HepG2 (cell line): Measurements from ENCODE around the gene CLASP1. TPM values are rescaled to one million over a fixed set of nuclear protein-coding genes. Genes with fewer than 3 reads are reported as not detected.

Experiments used
- ATAC-seq: fragments of 200-7000 bp; cut with Tn5 transposase; 3 replicates; pipeline ENCODE4 v1.9.1; 2020; ENCODE audit warnings: mild to moderate bottlenecking, moderate library complexity
- BruUV-seq: library from RNA; stranded (reverse); fragments of 400-500 nt; replicated peaks from 2 replicates; lab custom pipeline; 2021; lab: Mats Ljungman, UMichigan
- CTCF ChIA-PET: fragments of 300-600 bp; formaldehyde crosslinking; extraction: SDS; loops from one replicate; lab custom pipeline; 2021; ENCODE audit warnings: low total read pairs, inconsistent platforms, low intra/inter-chr PET ratio; lab: Yijun Ruan, JAX
- POLR2A ChIA-PET: fragments of 350-600 bp; sonication (Branson Sonifier 250); formaldehyde crosslinking; loops from one replicate; lab custom pipeline; 2020; ENCODE audit warnings: antibody characterized with exemption, inconsistent platforms; lab: Yijun Ruan, JAX
- DNase-seq: peaks from one replicate; pipeline ENCODE4 v3.0.0-alpha.2; 2015; ENCODE audit warnings: low spot score
- FAIRE-seq: peaks from 3 replicates; lab custom pipeline; 2011; peaks lifted over from hg19 to GRCh38; lab: Jason Lieb, UNC
- H2AFZ ChIP-seq: one replicate; pipeline ENCODE4 v1.6.1; 2011; ENCODE audit warnings: low read length, inconsistent platforms
- H3K27ac ChIP-seq: fragments of 300-600 bp; 3 replicates; pipeline ENCODE4 v1.8.0; 2011; ENCODE audit warnings: mixed run types, mild to moderate bottlenecking, mixed read lengths, low read length, inconsistent platforms; ENCODE audit not compliant: insufficient read depth; ENCODE audit errors: extremely low read length
- H3K27me3 ChIP-seq, 2 experiments: fragments of 200-600 bp in 1 of 2; 2 replicates in 1 of 2; 3 replicates in 1 of 2; pipeline versions ENCODE4 v1.6.0 to v1.8.0; 2011; ENCODE audit warnings: low read length in 2 of 2, mild to moderate bottlenecking in 2 of 2, moderate library complexity in 2 of 2, inconsistent platforms in 1 of 2; ENCODE audit not compliant: insufficient read depth in 2 of 2, control insufficient read depth in 1 of 2
- H3K36me3 ChIP-seq, 2 experiments: fragments of 200-600 bp in 1 of 2; replicated peaks in 1 of 2; 2 replicates in 1 of 2; 3 replicates in 1 of 2; pipeline versions ENCODE4 v1.5.1 to v1.8.0; 2011; ENCODE audit warnings: low read length in 2 of 2, inconsistent platforms in 1 of 2; ENCODE audit not compliant: insufficient read depth in 2 of 2, control insufficient read depth in 1 of 2
- H3K4me1 ChIP-seq: 2 replicates; pipeline ENCODE4 v1.5.1; 2012; ENCODE audit warnings: low read length, inconsistent platforms; ENCODE audit not compliant: insufficient read depth
- H3K4me2 ChIP-seq: 2 replicates; pipeline ENCODE4 v1.6.0; 2011; ENCODE audit warnings: low read depth, low read length, inconsistent platforms
- H3K4me3 ChIP-seq, 3 experiments: fragments of 200-600 bp in 1 of 3; sonication (generic), shearing (Covaris generic) in 1 of 3; replicated peaks in 1 of 3; 2 replicates each; pipeline ENCODE4 v1.5.1; 2011 to 2016; ENCODE audit warnings: low read length in 3 of 3, inconsistent platforms in 2 of 3, low read depth in 2 of 3, mild to moderate bottlenecking in 2 of 3, control low read depth in 1 of 3, mixed read lengths in 1 of 3; ENCODE audit not compliant: insufficient read depth in 1 of 3
- H3K79me2 ChIP-seq: one replicate; pipeline ENCODE4 v1.6.1; 2011; ENCODE audit warnings: low read length, inconsistent platforms; ENCODE audit not compliant: insufficient read depth
- H3K9ac ChIP-seq: 2 replicates; pipeline ENCODE4 v1.6.0; 2011; ENCODE audit warnings: mild to moderate bottlenecking, low read depth, low read length, inconsistent platforms; ENCODE audit not compliant: insufficient read depth
- H3K9me3 ChIP-seq: 2 replicates; pipeline ENCODE4 v1.5.1; 2012; ENCODE audit warnings: mild to moderate bottlenecking, low read length
- H4K20me1 ChIP-seq: 2 replicates; pipeline ENCODE4 v1.6.0; 2011; ENCODE audit warnings: inconsistent platforms, mild to moderate bottlenecking, low read length, moderate library complexity; ENCODE audit not compliant: insufficient read depth
- ATRX ChIP-seq: sonication (generic); formaldehyde crosslinking; IDR thresholded peaks from 2 replicates; pipeline ENCODE4 v1.4.0; 2020; ENCODE audit warnings: missing genetic modification reagents, borderline replicate concordance
- CEBPG ChIP-seq: IDR thresholded peaks from 2 replicates; pipeline ENCODE4 v1.6.1; 2016
- MED13 ChIP-seq: sonication (generic); formaldehyde crosslinking; IDR thresholded peaks from 2 replicates; pipeline ENCODE4 v1.5.0; 2020; ENCODE audit warnings: missing genetic modification reagents
- NFYB ChIP-seq: sonication (generic); formaldehyde crosslinking; IDR thresholded peaks from 2 replicates; pipeline ENCODE4 v1.4.0; 2020; ENCODE audit warnings: missing genetic modification reagents
- PRPF4 ChIP-seq: fragments of 200-400 bp; formaldehyde crosslinking; IDR thresholded peaks from 2 replicates; pipeline ENCODE4 v1.6.1; 2016; ENCODE audit warnings: low read length, low read depth; ENCODE audit not compliant: poor library complexity, severe bottlenecking
- SALL1 ChIP-seq: sonication (generic); formaldehyde crosslinking; IDR thresholded peaks from 2 replicates; pipeline ENCODE4 v1.8.0; 2022; ENCODE audit warnings: mild to moderate bottlenecking, missing genetic modification reagents
- SSRP1 ChIP-seq: IDR thresholded peaks from 2 replicates; pipeline ENCODE4 v1.6.1; 2016; ENCODE audit warnings: control low read depth
- TAF1 ChIP-seq: sonication (generic); formaldehyde crosslinking; IDR thresholded peaks from 2 replicates; pipeline ENCODE4 v1.4.0; 2020; ENCODE audit warnings: missing genetic modification reagents
- TOE1 ChIP-seq: sonication (generic); formaldehyde crosslinking; IDR thresholded peaks from 2 replicates; pipeline ENCODE4 v1.4.0; 2020; ENCODE audit warnings: mild to moderate bottlenecking, missing genetic modification reagents
- ZNF34 ChIP-seq: sonication (generic); formaldehyde crosslinking; IDR thresholded peaks from 2 replicates; pipeline ENCODE4 v1.4.0; 2020; ENCODE audit warnings: mild to moderate bottlenecking, missing genetic modification reagents, borderline replicate concordance
- ZNF501 ChIP-seq: sonication (generic); formaldehyde crosslinking; IDR thresholded peaks from 2 replicates; pipeline ENCODE4 v1.5.1; 2020; ENCODE audit warnings: mild to moderate bottlenecking, moderate library complexity, missing genetic modification reagents
- ZNF567 ChIP-seq: sonication (generic); formaldehyde crosslinking; IDR thresholded peaks from 2 replicates; pipeline ENCODE4 v1.8.1; 2023; ENCODE audit warnings: mild to moderate bottlenecking, missing genetic modification reagents, borderline replicate concordance
- in situ Hi-C: cut with HindIII; loops from 2 replicates; pipeline ENCODE4 v1.10.0; 2017; ENCODE audit warnings: low pct_unique_long_range_greater_than_20kb; ENCODE audit not compliant: extremely low pct_ligation_motif_present
- intact Hi-C: fragments of 100-400 bp; cut with micrococcal nuclease; formaldehyde crosslinking; loops from one replicate; pipeline ENCODE4 v1.10.0; 2022; ENCODE audit not compliant: unreplicated experiment
- polyA plus RNA-seq, 8 experiments: library from polyadenylated mRNA; depleted of rRNA in 3 of 8; stranded (reverse) in 7 of 8; unstranded in 1 of 8; fragments of >200 nt; fragmentation: Illumina TruSeq in 4 of 8; extraction: Trizol in 4 of 8; gene quantifications; 2 replicates each; pipeline versions ENCODE4 v1.2.1 to v1.2.3, GENCODE V29; 2011 to 2016; ENCODE audit warnings: low read depth in 4 of 8, missing spikeins in 1 of 8, mixed read lengths in 1 of 8; ENCODE audit not compliant: insufficient read depth in 1 of 8
- total RNA-seq, 5 experiments: library from RNA; depleted of rRNA; stranded (reverse); fragments of >200 nt; fragmentation: Illumina TruSeq; extraction: Trizol; gene quantifications; 2 replicates each; pipeline ENCODE4 v1.2.3, GENCODE V29; 2016; ENCODE audit warnings: low read depth in 1 of 5
- TF ChIP-seq, protein P1 (sequence below): sonication (generic); formaldehyde crosslinking; IDR thresholded peaks from 2 replicates; pipeline ENCODE4 v1.4.0; 2020; ENCODE audit warnings: mild to moderate bottlenecking, missing genetic modification reagents, borderline replicate concordance

Gene CLASP1
- total and polyA plus RNA-seq, 2 of the 13 experiments (the other 11 are each of a cell fraction or from before 2014, with no cell fraction given), result 11.7 to 47.9 TPM

- H3K27me3 ChIP-seq, result no peaks in the 10 kb centered on the region
- H3K79me2 ChIP-seq, result peaks cover 16% of the 10 kb centered on the region
- H4K20me1 ChIP-seq, result peaks cover 7% of the 10 kb centered on the region; the same call in 1 of the 2 replicates
- TF ChIP-seq SALL1 (no peak), NFYB (CRISPR knock-in tag) (no peak), SSRP1 (no peak), PRPF4 (no peak), ZNF501 (CRISPR knock-in tag) (no peak), ZNF567 (CRISPR knock-in tag) (no peak), CEBPG (no peak), TOE1 (CRISPR knock-in tag) (no peak), MED13 (CRISPR knock-in tag) (no peak), ZNF34 (no peak), TAF1 (CRISPR knock-in tag) (no peak), ATRX (no peak)
- TF ChIP-seq, protein P1, sequence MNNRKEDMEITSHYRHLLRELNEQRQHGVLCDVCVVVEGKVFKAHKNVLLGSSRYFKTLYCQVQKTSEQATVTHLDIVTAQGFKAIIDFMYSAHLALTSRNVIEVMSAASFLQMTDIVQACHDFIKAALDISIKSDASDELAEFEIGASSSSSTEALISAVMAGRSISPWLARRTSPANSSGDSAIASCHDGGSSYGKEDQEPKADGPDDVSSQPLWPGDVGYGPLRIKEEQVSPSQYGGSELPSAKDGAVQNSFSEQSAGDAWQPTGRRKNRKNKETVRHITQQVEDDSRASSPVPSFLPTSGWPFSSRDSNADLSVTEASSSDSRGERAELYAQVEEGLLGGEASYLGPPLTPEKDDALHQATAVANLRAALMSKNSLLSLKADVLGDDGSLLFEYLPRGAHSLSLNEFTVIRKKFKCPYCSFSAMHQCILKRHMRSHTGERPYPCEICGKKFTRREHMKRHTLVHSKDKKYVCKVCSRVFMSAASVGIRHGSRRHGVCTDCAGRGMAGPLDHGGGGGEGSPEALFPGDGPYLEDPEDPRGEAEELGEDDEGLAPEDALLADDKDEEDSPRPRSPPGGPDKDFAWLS (CRISPR knock-in tag), result no peak
- peaks cover 16% of the 10 kb centered on the region for H3K4me1 ChIP-seq
- intact Hi-C loops (loop anchor here (1.0 kb wide), 1 partner anchor 27 kb away; no protein-coding TSS in a partner anchor), in situ Hi-C loops (no loop called here)
- H3K4me3 ChIP-seq, result no peak overlapping the region
- CTCF ChIA-PET, result no interaction called here
- no peak overlapping the region for H3K27ac ChIP-seq
- H3K36me3 ChIP-seq, result peaks cover 2 to 25% of the 10 kb centered on the region in 2 experiments; a peak in 3 of 5 replicates
- no TSS peak for BruUV-seq
- ATAC-seq, result no peak
- POLR2A ChIA-PET, result no interaction called here
- FAIRE-seq, result no peak
- no peak overlapping the region for H2AFZ ChIP-seq
- no peak overlapping the region for H3K4me2 ChIP-seq
- DNase-seq, result no peak
- H3K9me3 ChIP-seq, result no peaks in the 10 kb centered on the region
- H3K9ac ChIP-seq, result no peak overlapping the region
Measured at GRCh38 chr2:121486191-121486790, 163.0 kb downstream of the CLASP1 start.
